GM06990 (cell line): Measurements from ENCODE around the gene SELENOO.

ENCODE experiments used
- DNase-seq: peaks from one replicate; pipeline ENCODE4 v3.0.0-alpha.2; 2011; ENCODE audit not compliant: insufficient read length; ENCODE audit errors: extremely low read depth
- H3K27me3 ChIP-seq: replicated peaks from 2 replicates; pipeline ENCODE4 v1.6.0; 2011; ENCODE audit warnings: low read length; ENCODE audit not compliant: control insufficient read depth, insufficient read depth
- H3K36me3 ChIP-seq: 2 replicates; pipeline ENCODE4 v1.5.1; 2011; ENCODE audit warnings: low read length; ENCODE audit not compliant: control insufficient read depth, insufficient read depth
- H3K4me3 ChIP-seq: replicated peaks from 2 replicates; pipeline ENCODE4 v1.5.1; 2011; ENCODE audit warnings: low read depth, mild to moderate bottlenecking, control low read depth, low read length
- CTCF ChIP-seq: IDR thresholded peaks from 2 replicates; pipeline ENCODE4 v1.5.1; 2011; ENCODE audit warnings: low read length, control low read depth, mild to moderate bottlenecking, inconsistent platforms; ENCODE audit not compliant: insufficient read depth, poor library complexity, severe bottlenecking

Gene SELENOO

GRCh38 chr22:50175191-50175461, 25.7 kb upstream of the SELENOO start:
- Histone ChIP-seq H3K4me3 (no peak overlapping the region), H3K27me3 (no peaks in the 10 kb centered on the region), H3K36me3 (no peaks in the 10 kb centered on the region)
- no peak for DNase-seq
- no peak for TF ChIP-seq CTCF

DNA sequence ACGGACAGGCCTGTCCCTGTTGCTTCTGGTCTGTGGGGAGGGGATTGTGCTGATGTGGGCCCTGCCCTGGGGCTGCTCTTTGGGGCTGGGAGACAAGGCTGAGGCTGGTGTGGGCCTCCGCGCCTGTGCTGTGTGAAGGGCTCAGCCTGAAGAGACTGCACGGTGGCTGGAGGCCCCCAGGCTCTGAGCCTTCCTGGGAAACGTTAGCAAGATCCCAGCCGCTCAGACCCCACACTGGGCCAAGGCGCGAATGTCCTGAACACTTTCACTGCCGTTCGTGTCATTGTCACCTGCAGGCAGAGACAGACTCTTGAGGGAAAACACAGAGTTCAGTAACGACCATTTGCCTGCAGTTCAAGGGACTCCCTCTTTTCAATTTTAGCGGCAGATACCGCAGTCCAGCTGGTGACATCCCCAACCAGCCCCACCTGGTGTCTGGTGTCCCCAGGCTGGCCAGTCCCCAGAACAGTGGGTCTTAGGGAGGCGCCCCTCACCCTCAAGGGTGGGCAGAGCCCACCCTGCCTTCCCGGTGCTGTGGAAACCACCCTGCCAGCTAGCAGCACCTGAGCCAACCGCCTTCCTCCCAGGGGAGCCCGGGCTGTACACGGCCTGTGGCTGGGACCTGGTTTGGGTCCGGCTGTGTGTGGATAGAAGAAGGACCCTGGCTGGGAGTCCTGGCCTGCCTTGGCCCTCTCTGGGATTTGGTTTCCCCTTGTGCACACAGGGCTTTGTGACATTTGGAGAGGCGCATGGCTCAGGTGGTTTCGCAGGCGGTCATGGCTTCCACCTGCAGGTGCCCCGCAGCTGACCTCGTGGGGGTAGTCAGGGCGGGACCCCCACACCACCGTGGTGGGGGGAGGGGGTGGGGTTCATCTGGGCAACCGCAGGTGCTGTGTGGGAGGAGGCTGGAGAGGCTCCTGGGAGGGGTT, 24.6 kb upstream of the SELENOO start:
- H3K27me3 ChIP-seq = no peaks in the 10 kb centered on the region
- DNase-seq = peak; percentile 22
- no peaks in the 10 kb centered on the region for H3K36me3 ChIP-seq
- no peak overlapping the region for H3K4me3 ChIP-seq
- no peak for TF ChIP-seq CTCF

DNA sequence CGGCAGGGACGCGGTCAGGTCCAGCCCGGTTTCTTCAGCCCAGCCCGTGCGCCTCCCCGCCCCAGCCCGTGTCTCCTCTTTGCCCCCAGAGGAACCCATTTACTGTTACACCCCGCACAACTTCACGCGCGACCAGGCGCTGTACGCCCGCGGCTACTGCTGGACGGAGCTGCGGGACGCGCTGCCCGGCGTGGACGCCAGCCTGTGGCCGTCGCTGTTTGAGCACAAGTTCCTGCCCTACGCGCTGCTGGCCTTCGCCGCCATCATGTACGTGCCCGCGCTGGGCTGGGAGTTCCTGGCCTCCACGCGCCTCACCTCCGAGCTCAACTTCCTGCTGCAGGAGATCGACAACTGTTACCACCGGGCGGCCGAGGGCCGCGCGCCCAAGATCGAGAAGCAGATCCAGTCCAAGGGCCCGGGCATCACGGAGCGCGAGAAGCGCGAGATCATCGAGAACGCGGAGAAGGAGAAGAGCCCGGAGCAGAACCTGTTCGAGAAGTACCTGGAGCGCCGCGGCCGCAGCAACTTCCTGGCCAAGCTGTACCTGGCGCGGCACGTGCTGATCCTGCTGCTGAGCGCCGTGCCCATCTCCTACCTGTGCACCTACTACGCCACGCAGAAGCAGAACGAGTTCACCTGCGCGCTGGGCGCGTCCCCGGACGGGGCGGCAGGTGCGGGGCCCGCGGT, 23.8 kb upstream of the SELENOO start:
- Histone ChIP-seq H3K4me3 (no peak overlapping the region), H3K27me3 (no peaks in the 10 kb centered on the region), H3K36me3 (no peaks in the 10 kb centered on the region)
- no peak for TF ChIP-seq CTCF
- peak; percentile 24 for DNase-seq

DNA sequence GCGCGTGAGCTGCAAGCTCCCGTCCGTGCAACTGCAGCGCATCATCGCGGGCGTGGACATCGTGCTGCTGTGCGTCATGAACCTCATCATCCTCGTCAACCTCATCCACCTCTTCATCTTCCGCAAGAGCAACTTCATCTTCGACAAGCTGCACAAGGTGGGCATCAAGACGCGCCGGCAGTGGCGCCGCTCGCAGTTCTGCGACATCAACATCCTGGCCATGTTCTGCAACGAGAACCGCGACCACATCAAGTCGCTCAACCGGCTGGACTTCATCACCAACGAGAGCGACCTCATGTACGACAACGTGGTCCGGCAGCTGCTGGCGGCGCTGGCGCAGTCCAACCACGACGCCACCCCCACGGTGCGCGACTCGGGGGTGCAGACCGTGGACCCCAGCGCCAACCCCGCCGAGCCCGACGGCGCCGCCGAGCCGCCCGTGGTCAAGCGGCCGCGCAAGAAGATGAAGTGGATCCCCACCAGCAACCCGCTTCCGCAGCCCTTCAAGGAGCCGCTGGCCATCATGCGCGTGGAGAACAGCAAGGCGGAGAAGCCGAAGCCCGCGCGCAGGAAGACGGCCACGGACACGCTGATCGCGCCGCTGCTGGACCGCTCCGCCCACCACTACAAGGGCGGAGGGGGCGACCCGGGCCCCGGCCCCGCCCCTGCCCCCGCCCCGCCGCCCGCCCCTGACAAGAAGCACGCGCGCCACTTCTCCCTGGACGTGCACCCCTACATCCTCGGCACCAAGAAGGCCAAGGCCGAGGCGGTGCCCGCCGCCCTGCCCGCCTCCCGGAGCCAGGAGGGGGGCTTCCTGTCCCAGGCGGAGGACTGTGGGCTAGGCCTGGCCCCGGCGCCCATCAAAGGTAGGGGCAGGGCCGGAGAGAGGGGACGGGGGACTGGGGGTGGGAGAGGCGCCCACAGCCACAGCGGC, 23.0 kb upstream of the SELENOO start:
- TF ChIP-seq CTCF = no peak
- Histone ChIP-seq H3K4me3 (no peak overlapping the region), H3K36me3 (no peaks in the 10 kb centered on the region), H3K27me3 (no peaks in the 10 kb centered on the region)
- DNase-seq = peak; percentile 13

- Histone ChIP-seq H3K27me3 (no peaks in the 10 kb centered on the region), H3K4me3 (no peak overlapping the region), H3K36me3 (no peaks in the 10 kb centered on the region)
- no peak for DNase-seq
- TF ChIP-seq CTCF = no peak
Observed at GRCh38 chr22:50178471-50178864, 22.3 kb upstream of the SELENOO start.
